GM19324 (cell line): Measurements from ENCODE around the gene PHACTR3.

Source experiments
- ATAC-seq: cut with Tn5 transposase; IDR thresholded peaks from one replicate; pipeline ENCODE4 v1.9.1; 2021; ENCODE audit warnings: mild to moderate bottlenecking, moderate library complexity; ENCODE audit not compliant: unreplicated experiment, low FRiP score

The PHACTR3 gene

DNA sequence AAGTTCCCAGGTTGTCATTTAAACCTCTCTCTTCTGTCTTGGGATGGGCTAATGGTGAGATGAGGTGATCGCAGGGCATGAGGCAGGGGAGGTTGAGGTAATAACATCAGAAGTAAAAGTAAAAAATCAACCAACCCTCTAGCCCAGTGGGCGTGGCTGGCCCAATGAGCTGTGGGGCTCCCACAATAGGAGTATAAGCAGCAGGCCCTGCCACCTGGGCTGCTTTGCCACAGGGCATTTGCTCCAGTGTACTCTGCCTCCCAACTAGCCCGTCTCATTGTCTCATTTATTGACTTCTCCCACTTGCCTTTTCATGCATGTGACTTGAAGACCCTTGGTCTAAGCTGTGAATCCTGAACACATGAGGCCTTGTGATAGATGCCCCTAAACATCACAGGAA is 62.8 kb downstream of the PHACTR3 start:
- ATAC-seq: no peak

- no peak for ATAC-seq
Observed at GRCh38 chr20:59667981-59668515, 63.7 kb downstream of the PHACTR3 start.

GRCh38 chr20:59668926-59669850 is 64.8 kb downstream of the PHACTR3 start:
- no peak for ATAC-seq

DNA sequence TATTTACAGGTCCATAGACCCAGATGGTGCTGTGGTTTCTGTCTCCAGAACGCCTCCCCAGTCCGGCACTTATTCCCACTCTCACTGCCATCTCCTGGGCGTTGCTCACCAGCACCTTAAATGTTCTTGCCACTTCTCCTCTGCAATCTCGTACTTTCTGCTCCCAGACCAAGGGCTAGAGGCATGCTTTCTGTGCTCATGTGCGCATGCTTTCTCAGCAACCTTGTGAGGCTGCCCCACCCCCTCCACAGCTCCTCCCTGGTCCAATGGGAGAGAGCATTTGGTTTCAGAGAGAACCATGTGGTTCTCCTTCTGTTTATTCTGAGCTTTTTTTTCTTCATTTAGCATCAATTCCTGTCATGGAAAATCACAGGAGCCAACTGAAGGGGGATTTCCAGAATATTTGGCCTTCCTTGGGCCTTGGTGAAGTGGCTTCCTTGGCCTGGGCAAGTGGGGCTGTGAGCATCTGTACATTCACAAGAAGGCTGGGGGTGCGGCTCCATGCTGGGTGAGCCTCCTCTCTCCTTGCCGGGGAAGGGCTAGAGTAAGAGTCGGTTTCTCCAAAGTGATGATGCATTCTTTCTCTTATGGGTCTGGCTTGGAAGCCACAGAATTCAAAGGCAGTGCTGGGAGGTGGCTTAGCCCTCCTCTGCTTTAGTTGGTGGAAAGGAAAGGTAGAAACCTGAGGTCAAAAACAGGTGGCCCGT is 66.6 kb downstream of the PHACTR3 start:
- ATAC-seq: no peak

- ATAC-seq: no peak
Observed at GRCh38 chr20:59671661-59672471, 67.5 kb downstream of the PHACTR3 start.

- ATAC-seq: no peak
Observed at GRCh38 chr20:59672576-59672975, 68.2 kb downstream of the PHACTR3 start.

GRCh38 chr20:59673288-59673997 is 69.1 kb downstream of the PHACTR3 start:
- ATAC-seq: no peak

- no peak for ATAC-seq
Observed at GRCh38 chr20:59673998-59674445, 69.7 kb downstream of the PHACTR3 start.

DNA sequence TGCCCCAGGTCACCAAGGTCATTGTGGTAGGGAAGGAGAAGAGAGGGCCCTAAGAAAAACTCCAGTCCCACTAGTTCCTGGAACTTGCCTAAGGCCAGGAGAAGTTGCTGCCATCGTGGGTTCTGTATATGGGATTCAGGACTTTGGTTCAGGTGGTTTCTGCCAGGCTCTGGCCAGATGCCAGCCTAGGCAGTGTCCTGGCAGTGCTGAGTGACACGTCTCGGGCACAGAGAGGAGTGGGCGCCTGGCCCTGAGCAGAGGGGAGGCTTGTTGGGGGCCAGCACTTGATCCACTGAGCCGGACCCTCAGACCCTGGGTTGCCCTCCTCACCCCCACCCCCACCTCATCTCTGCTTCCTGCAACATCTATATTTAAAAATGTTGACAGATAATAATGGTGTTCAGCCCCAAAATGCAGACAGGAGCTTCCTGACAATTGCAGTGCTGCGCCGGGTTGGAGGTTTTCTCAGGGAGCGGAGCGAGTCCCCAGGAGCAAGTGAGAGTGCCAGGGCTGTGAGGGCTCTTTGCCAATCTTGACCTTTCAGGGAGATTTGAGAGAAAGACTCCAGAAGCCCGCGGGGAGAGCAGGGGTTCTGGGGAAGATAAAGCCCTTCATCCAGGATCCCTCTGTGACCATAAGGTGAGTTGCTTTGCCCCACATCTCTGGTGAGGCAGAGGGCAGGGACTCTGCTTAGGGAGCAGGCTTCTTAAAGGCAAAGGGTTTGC is 71.9 kb downstream of the PHACTR3 start:
- ATAC-seq: no peak

DNA sequence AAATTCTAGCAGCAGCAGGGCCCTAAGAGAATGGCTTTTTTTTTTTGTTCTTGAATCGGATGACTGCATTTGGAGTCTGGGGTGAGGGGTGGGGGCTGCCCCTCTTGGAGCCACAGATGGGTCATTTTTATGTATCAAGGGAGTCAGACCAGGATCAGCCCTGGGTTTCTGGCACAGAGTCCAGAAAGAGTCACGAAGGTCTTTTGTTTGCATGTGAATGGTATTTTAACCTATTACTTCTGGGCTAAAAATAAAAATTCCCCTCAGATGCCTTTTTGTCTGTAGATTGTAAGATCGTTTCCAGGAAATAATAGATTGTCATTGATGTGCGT is 72.5 kb downstream of the PHACTR3 start:
- no peak for ATAC-seq

DNA sequence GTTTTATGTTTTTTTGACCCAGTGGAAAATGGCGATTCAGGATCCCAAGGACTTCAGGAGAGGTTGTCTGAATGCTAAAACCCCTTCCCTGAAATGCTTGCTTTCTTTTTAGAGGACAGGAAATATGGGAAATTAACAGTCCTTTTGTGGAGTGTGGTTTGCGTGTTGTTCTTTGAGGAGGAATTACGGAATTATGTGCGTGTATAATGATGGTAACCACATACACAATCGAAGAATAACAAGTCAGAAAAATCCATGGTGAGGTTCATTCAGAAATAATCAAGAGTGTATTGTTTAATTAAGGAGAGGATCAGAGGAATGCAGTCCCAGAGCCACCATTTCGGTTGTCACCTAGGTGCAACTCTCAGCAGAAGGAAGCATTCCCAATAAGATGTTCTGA is 73.2 kb downstream of the PHACTR3 start:
- no peak for ATAC-seq

GRCh38 chr20:59678288-59678687 is 73.9 kb downstream of the PHACTR3 start:
- no peak for ATAC-seq

- no peak for ATAC-seq
Observed at GRCh38 chr20:59678951-59679350, 74.6 kb downstream of the PHACTR3 start.

DNA sequence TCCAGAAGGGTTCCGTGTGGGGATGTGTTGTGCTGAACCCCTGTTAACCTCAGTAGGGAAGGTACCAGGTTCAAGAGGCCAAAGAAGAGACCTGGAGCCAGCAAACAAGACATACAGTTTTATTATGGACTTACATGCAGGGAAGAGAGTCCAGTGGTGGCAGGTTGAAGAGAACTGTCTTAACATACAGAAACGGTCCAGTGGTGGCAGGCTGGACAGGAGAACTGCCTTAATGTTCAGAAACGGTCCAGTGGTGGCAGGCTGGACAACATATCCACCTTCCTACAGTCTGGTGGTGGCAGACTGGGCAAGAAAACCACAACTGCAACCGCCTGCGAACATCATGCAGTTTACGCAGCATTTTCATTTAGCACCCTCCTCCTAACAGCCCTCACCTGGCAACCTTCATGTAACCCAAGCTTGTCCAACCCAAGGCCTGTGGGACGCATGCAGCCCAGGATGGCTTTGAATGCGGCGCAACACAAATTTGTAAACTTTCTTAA is 75.9 kb downstream of the PHACTR3 start:
- ATAC-seq: no peak

- ATAC-seq: no peak
Observed at GRCh38 chr20:59680852-59681251, 76.5 kb downstream of the PHACTR3 start.

- no peak for ATAC-seq
Observed at GRCh38 chr20:59682603-59683002, 78.3 kb downstream of the PHACTR3 start.

DNA sequence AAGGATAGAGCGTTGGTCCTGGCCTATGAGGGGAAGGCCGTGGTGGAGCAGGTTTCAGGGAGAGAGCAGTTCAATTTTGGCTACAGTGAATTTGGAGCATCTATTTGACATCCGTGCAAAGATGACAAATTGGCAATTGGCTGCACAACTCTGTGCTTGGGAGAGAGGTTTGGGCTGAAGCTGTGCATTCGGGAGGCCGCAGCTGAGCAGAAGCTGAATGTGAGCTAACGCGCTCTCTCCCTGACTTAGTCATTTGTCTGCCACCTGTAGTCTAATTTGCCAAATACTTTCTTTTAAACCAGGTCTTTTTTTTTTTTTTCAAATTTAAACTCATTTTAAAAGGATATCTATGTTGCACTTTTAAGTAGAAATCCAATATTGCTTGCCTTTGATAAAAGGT is 78.8 kb downstream of the PHACTR3 start:
- ATAC-seq: no peak

- no peak for ATAC-seq
Observed at GRCh38 chr20:59684685-59685242, 80.4 kb downstream of the PHACTR3 start.
